Stimulated activated CD4-positive, alpha-beta T cell treated with anti-CD3 and anti-CD28 coated beads, Interleukin-2, amount 100 ng/mL, for 4 hours (primary cell): ENCODE results near the gene KLHL42.
"Not testable (repeated sequence)": the region's sequence is repeated elsewhere in the genome, so short reads cannot be mapped to it uniquely, and the experiment has no call there.

Experiments used
- DNase-seq: peaks from one replicate; pipeline ENCODE4 v3.0.0-alpha.2; 2020; ENCODE audit warnings: low read depth

Gene KLHL42

GRCh38 chr12:27817766-27818165 lies 37.7 kb downstream of the KLHL42 start:
- no peak for DNase-seq

- DNase-seq, result no peak
Measured at GRCh38 chr12:27818401-27818918, 38.4 kb downstream of the KLHL42 start.

- no peak for DNase-seq
Measured at GRCh38 chr12:27820564-27820963, 40.5 kb downstream of the KLHL42 start.

GRCh38 chr12:27821259-27821973 lies 41.4 kb downstream of the KLHL42 start:
- DNase-seq, result peak; percentile 26

GRCh38 chr12:27822076-27822712 lies 42.2 kb downstream of the KLHL42 start:
- DNase-seq, result peak; percentile 65

GRCh38 chr12:27823038-27823437 lies 43.0 kb downstream of the KLHL42 start:
- no peak for DNase-seq

GRCh38 chr12:27824126-27824842 lies 44.3 kb downstream of the KLHL42 start:
- no peak for DNase-seq

- no peak for DNase-seq
Measured at GRCh38 chr12:27826076-27826475, 46.0 kb downstream of the KLHL42 start.

GRCh38 chr12:27828196-27828595 lies 48.2 kb downstream of the KLHL42 start:
- no peak for DNase-seq

GRCh38 chr12:27838543-27839185 lies 58.6 kb downstream of the KLHL42 start:
- no peak for DNase-seq

GRCh38 chr12:27840229-27840999 lies 60.4 kb downstream of the KLHL42 start:
- DNase-seq, result no peak

GRCh38 chr12:27841392-27841882 lies 61.4 kb downstream of the KLHL42 start:
- DNase-seq, result no peak

GRCh38 chr12:27843714-27844245 lies 63.7 kb downstream of the KLHL42 start:
- no peak for DNase-seq

GRCh38 chr12:27844366-27845090 lies 64.5 kb downstream of the KLHL42 start:
- DNase-seq, result no peak

- no peak for DNase-seq
Measured at GRCh38 chr12:27845187-27845586, 65.2 kb downstream of the KLHL42 start.

- DNase-seq, result not testable (repeated sequence)
Measured at GRCh38 chr12:27845706-27846105, 65.7 kb downstream of the KLHL42 start.

- not testable (repeated sequence) for DNase-seq
Measured at GRCh38 chr12:27847293-27847692, 67.3 kb downstream of the KLHL42 start.

GRCh38 chr12:27851311-27851710 lies 71.3 kb downstream of the KLHL42 start:
- DNase-seq, result no peak

- no peak for DNase-seq
Measured at GRCh38 chr12:27852117-27852516, 72.1 kb downstream of the KLHL42 start.
